GM20431 (cell line): ENCODE measurements around the gene IRAK3.
"Not testable (repeated sequence)": the region's sequence is repeated elsewhere in the genome, so short reads cannot be mapped to it uniquely, and the experiment has no call there.

Experiments used
- in situ Hi-C: fragments of 300-500 bp; cut with MseI, MboI; formaldehyde crosslinking; loops from one replicate; pipeline ENCODE4 v1.15.0; 2020; ENCODE audit warnings: low sequenced_read_pairs; ENCODE audit not compliant: unreplicated experiment

Gene IRAK3

DNA sequence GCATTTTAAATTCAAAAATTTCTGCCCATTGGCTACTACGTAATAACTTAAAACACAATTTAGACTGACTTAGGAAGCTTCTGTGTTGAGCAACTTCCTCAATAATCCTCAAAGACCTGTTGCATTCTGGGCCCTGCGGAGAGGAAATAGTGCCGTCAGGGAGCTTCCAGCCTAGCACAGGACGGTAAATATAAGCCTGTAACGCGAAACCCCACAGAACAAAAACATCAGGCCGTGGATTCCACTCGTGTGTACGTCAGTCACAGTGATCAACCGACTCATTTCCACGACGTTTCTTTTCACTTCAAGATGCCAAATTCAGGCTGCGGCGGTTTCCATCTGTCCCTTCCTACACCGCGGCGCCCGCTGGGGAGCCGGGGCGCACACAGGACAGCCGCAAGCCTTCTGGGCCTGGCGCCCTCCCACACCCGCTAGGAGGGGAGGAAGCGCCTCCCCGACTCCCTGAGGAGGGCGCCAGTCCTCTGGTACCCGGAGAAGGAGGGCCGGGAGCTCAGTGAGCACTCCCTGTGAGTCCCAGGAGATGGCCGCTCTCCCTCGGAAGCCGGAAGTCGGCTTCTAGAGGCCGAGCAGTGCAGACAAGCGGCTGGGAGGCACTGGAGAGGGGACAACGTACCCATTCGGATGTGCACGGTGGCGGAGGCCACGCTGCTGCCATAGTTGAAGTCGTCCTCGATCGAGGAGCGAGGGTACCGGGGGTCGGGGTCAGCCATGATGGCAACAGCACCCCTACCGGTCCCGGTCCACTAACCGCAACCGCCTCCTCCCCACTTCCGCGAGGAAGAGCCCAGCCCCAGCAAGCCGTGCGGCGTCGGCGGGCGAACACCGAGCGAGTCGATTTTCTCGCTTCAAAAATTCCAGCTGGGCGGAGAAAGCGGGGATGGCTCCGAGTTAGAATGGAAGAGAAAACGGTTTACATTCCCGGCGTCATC, 19.5 kb upstream of the IRAK3 start, which contains the start of gene TMBIM4:
Gene TMBIM4, minus strand, starts transcription at position 776 of the 950 bp plus-strand sequence. Its CDS starts 45 bp downstream, at position 731.
- in situ Hi-C loops, result no loop called here

DNA sequence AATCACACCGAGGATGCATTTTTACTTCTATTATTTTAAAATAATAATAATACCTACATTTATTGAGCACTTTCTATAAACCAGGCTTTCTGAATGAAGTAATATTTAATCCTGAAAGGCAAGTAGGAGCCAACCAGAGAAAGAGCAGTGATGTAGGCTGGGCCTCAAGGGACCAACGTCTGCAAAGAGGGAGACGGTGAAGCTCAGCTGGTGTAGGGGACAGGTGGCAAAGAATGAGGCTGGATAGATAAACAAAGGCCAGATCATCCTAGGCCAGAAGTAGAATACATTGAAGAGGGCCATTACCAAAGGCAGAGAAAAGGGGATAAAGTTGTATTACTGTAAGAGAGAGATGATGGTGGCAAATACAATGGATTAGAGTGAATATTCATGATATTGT, 18.4 kb upstream of the IRAK3 start:
- in situ Hi-C loops, result no loop called here

DNA sequence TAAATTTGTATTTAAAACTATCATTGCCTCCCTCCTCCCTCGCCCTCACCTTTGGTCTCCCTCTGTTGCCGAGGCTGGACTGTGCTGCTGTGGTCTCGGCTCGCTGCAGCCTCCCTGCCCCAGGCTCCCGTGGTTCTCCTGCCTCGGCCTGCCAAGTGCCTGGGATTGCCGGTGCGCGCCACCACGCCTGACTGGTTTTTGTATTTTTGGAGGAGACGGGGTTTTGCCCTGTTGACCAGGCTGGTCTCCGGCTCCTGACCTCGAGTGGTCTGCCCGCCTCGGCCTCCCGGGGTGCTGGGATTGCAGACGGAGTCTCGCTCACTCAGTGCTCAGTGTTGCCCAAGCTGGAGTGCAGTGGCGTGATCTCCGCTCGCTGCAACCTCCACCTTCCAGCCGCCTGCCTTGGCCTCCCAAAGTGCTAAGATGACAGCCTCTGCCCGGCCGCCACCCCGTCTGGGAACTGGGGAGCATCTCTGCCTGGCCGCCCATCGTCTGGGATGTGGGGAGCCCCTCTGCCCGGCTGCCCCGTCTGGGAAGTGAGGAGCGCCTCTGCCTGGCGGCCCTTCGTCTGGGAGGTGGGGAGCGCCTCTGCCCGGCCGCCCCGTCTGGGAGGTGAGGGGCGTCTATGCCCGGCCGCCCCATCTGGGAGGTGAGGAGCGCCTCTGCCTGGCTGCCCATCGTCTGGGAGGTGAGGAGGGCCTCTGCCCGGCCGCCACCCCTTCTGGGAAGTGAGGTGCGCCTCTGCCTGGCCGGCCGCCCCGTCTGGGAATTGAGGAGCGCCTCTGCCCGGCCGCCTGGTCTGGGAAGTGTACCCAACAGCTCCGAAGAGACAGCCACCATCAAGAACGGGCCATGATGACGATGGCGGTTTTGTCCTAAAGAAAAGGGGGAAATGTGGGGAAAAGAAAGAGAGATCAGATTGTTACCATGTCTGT, 14.4 kb upstream of the IRAK3 start:
- in situ Hi-C loops, result not testable (repeated sequence)

DNA sequence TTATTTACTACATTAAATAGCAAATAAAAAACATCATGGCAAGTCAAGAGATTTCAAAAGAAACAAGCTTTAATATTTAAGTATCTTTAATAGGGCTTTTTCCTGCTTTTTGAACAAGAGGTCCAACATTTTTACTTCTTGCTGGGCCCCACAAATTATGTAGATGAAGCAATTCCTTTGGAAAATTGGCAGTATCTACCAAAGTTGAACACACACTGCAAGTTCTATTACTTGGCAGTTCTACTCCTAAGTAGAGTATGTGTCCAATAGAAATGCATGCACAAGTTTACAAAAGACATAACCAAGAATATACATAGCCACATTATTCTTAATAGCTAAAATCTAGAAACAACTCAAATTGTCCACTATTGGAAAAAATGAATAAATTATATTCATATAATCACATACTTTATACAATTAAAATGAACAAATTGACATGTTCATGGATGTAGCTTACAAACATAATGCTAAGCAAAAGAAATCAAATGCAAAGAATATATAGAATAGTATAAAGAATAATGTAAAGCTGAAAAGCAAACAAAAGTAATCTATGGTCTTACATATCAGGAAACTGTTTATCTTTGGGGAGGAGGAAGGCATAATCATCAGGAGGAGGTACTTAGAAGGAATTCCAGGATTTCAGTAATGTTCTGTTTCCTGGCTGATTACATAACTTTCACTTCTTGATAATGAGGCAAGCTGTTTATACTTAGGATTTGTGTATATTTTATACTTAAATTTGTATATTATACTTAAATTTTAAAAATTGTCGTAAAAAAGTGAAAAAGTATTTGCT, 12.7 kb upstream of the IRAK3 start:
- in situ Hi-C loops, result no loop called here

DNA sequence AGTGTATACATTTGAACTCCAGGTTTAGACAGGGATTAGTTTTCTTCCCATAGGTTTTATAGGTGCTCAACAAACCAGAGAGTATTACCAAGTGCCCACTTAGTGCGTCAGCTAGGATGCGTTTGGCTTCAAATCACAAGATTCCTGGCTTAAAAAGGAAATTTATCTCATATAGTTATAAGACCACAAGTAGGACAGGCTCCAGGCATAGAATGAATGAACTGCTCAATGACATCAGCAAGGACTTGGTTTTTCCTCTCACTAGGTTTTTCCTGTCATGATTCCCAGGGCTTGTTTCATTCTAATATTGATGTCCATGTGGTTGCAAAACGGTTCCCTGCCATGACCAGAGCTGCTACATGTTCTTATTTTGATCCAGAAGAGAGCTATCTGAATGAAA, 6.1 kb upstream of the IRAK3 start:
- in situ Hi-C loops, result no loop called here

DNA sequence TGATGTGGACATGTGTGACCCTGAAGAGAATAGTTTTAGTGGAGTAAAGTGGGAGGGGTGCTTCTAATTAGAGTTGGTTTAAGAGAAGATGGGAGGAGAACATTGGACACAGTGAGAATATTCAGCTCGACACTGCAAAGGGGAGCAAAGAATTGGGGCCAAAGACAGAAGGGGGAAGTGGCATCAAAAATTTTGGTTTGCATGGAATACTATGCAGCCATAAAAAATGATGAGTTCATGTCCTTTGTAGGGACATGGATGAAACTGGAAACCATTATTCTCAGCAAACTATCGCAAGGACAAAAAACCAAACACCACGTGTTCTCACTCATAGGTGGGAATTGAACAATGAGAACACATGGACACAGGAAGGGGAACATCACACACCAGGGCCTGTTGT, 4.2 kb upstream of the IRAK3 start:
- in situ Hi-C loops, result not testable (repeated sequence)

DNA sequence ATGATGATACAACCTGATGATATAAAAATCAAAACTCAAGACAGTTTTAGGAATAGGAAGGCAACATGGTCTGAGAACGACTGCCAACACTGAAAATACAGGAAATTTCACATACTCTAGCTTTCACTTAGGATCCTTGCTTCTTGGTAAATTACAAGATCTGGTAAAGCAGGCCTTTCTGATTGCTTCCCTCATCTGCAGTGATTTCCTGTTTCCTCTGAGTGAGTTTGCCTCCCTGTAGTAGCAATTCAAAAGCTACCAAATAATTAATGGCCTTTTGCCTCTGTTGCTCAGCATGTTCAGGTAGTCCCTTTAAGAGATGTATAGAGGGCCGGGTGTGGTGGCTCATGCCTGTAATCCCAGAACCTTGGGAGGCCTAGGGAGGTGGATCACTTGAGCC, 2.0 kb upstream of the IRAK3 start:
- in situ Hi-C loops, result no loop called here

DNA sequence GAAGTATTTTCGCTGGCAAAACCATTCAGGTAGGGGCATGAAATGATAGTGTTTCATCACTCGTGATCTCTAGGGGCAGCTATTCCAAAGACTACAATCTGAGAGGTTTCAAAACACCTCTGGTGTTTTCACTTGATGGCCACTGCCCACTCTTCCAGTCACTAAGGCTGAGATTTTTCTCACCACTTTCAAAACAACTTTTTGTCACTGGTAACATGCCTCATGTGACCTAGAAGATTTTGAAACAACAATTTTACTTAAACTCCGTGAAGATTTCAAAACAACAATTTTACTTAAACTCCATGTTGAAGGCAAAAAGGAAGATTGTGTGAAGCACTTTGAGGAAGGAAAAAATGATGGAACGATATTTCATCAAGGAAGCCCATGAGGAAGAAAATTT, 1.2 kb upstream of the IRAK3 start:
- in situ Hi-C loops, result no loop called here

DNA sequence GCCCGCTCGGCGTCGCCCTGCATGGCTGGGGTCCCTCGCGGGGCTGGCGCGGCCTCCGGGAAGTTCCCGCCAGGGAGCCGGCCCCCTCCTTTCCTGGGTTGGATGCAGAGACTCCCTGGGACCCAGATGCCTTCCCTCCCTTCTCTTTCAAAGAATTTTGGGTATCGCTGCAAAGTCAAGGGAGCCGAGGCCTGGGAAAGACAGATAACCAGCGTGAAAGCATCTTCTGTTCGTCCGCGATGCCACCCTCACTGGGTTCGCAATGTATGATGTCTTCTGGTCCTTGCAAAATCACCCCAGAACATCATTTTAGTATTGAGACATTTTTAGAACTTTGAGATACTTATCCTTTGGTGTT, 451 bp downstream of the IRAK3 start:
- in situ Hi-C loops, result no loop called here

DNA sequence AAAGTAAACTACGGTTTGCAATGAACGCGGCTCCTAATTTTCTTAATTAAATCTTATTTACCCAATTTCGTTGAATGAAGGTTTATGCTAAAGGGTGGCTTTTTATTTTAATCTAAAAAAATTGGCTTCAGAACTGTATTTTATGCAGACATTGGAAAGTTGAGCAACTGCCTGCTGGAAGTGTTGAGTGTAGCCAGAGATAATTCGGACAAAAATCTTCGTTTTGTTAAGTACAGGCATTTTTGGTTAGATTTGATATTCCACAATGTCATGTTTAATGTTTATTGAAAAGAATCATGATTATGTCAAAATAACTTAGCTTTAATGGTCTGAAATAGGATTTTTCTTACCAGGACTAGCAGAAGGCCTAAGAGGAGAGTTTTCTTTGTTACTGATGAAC, 875 bp downstream of the IRAK3 start:
- in situ Hi-C loops, result no loop called here

DNA sequence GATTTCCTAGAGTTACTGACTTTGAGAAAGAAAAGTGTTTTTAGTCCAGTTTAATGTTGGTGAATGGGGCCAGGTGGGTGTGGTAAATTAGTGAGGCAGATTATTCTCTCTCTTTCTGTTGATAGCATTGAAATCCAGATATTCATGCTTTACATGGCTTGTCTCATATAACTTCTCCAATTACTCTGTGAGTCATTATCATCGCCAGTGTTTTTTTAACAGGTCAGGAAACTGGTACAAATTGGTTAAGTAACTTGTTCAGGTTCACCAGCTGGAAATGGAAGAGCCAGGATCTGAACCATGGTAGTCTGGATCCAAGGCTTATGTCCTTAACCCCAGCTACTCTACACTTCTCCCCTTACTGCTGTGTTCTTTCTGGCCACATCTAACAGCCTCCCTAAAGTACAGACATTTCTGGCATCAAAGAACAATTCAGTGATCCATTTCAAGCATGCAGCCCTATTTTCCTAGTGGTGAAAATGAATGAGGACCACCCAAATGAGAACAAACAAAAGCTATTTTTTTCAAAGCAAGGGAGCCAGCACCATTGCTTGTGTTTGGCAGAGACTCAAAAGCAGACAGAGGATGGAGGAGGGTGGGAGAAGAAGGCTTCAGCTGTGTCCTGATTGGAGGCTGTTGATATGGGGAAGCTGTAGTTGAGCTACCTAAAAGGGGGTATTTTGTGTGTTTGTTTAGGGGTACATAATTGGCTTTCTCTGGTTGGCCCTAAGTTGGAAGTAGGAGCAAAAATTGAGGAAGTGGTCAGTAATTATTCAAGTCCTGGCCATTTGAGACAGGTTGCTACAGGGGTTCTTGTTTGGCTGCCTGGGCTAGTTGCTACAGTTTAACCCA, 1.7 kb downstream of the IRAK3 start:
- in situ Hi-C loops, result no loop called here

DNA sequence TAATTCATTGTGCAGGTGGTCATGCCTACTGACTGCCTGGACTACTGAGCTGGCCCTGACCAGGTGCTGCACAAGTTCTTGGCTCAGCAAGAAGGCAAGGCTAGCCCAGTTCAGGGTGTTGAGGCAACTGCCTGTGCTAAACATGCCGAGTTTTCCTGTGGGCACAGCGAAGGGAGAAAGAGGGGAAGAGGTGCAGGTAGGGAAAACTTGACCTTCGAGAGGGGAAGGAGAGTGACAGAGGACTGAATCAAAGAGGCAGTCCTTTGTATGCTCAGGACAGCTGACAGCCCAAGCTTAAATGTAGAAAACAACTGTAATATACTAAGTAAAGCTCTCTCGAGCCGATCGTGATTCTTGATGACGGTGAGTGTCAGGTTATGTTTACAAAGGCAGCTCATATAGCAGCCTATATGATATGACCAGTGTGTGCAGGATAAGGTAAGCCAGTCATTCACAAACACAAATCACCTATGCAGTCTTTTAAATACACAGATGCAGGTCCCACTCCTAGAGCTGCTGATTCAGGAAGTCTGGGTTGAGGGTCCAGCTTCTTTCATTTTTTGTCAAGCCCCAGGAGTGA, 2.6 kb downstream of the IRAK3 start:
- in situ Hi-C loops, result no loop called here

DNA sequence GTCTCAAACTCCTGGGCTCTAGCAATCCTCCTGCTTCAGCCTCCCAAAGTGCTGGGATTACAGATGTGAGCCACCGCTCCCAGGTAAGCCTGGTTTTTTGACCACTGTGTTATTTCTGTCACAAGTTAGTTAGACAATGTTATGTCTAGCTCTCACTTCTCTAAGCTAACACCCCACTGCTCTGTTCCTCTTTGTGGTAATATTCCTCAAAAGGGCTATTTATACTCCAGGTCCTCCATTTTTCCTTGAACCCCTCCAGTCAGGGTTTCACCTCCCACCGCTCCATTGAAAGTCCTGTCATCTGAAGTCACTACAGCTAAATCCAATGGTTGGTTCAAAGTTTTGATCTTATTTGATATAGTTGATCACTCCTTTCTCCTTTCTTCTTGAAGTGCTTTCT, 5.1 kb downstream of the IRAK3 start:
- in situ Hi-C loops, result no loop called here

DNA sequence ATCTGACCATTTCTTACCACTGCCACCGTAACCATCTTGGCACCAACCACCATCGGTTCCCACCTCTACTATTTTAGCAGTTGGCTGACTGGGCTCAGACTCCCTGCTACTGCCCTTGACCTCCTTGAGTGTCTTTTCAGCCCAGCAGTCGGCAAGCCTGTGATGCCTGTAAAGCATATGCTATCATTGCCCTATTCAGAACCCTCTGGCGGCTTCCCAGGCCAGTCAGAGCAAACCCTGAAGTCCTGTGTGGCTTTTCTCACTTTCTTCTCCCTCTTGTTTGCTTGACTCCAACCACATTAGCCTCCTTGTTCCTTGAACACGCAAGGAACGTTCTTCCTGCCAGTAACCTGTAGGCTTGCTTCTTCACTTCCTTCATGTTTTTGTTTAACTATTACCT, 6.2 kb downstream of the IRAK3 start:
- in situ Hi-C loops, result no loop called here

DNA sequence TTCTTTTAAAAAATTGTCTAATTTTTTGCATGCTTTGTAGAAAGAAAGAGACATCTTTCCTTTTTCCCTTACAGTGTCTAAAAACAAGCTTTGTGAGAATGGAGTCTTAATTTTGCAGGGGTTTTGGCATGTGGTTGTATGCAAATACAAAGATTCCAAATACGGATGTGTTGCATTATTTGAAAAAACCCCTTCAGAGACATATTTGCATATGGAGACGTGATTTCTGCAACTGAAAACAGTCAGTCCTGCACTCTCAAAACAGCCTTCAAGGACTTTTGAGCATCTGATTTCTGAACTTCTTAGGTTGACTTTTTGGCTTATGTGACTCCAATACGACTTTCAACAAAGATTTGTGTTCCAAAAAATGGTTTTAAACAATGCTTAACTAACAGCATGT, 7.8 kb downstream of the IRAK3 start:
- in situ Hi-C loops, result no loop called here

DNA sequence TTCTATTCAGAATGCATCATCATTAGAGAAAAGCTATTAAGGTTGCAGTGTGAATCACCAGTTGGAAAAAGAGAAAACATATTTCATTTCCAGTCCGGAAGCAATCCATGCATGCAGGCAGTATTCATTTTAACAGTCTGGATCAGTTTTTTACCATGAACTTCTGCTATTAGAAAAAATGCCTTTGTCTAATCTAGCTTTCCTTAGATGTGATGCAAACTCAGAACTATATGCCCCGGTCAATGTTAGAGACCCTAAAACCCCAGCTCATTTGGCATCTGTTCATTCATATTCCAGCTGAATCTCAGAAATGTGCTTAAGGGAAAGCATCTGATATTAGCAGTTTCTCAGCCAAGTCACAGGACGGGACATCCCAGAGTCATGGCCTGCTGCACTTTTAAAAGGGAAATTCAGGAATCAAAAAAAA, 8.5 kb downstream of the IRAK3 start:
- in situ Hi-C loops, result no loop called here

DNA sequence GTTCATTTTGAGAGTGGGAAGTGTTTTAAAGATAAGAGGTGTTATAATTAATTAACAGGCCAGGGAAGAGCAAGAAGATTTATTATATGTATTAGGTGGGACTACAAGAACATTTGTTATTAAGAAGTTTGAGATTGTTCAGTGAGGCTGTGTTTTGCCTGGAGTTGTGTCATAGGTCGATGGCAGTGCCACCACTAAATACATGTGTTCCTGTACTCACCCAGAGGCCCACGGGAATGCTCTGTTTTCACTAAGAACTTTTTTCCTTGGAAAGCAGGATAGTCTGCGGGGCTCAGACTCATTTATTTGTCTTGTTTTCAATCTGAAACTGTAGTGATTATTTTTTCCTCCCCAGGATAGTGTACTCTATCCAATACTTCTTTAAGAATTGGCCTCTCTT, 10.1 kb downstream of the IRAK3 start:
- in situ Hi-C loops, result no loop called here

DNA sequence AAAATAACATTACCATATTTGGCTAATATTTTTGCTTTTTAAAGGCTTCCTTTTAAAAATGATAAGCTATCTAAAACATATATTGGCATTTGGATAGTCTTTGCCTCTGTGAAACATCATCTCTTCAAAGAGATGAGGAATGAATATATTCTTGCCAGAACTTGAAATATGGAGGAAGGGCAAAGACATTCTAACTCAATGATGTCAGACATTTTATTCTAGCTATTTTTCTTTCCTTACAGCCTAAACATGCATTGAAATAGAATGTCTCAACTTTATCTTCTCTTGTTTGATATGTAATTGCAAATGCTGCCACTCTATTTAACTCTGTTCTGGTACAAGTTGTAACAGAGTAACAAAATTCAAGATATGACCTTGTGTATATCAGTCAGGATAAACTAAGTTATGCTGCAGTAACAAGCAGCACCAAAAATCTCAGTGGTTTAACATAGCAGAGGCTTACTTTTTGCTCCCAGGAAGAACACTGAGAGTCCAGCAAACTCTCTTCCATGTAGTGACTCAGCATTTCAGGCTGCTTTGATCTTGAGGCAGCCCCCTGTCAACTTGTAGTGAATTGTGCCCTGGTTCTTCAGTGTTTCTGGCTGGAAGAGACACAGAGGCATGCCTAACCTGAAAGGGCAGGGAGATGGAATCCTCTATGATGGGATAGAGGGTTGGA, 11.0 kb downstream of the IRAK3 start:
- in situ Hi-C loops, result no loop called here
